IgD-negative memory B cell (primary cell): ENCODE data around the gene DMRTA2. TPM values are rescaled to one million over a fixed set of nuclear protein-coding genes. Genes with fewer than 3 reads are reported as not detected.

Experiments
- H3K27ac Mint-ChIP-seq, 3 donors: one replicate each; pipeline ENCODE4 v1.8.0; 2020 to 2022; ENCODE audit warnings: mild to moderate bottlenecking in 3 of 3, mixed read lengths in 3 of 3, moderate library complexity in 1 of 3
- H3K27me3 Mint-ChIP-seq: one replicate; pipeline ENCODE4 v1.8.0; 2021; ENCODE audit warnings: mixed read lengths
- H3K36me3 Mint-ChIP-seq: one replicate; pipeline ENCODE4 v1.8.0; 2020; ENCODE audit warnings: mild to moderate bottlenecking, mixed read lengths
- H3K4me1 Mint-ChIP-seq, 3 donors: one replicate each; pipeline ENCODE4 v1.8.0; 2020 to 2022; ENCODE audit warnings: mixed read lengths in 3 of 3, mild to moderate bottlenecking in 1 of 3
- H3K4me3 Mint-ChIP-seq, 4 donors: one replicate each; pipeline ENCODE4 v1.8.0; 2020 to 2022; ENCODE audit warnings: mild to moderate bottlenecking in 4 of 4, mixed read lengths in 4 of 4, moderate library complexity in 3 of 4
- H3K9me3 Mint-ChIP-seq, 3 donors: one replicate each; pipeline ENCODE4 v1.8.0; 2020 to 2021; ENCODE audit warnings: mixed read lengths in 3 of 3, mild to moderate bottlenecking in 1 of 3
- polyA plus RNA-seq: library from polyadenylated mRNA; unstranded; fragments of 300-500 nt; fragmentation: Illumina TruSeq; gene quantifications from one replicate; pipeline ENCODE4 v1.2.3, GENCODE V29; 2021

DMRTA2 gene
- polyA plus RNA-seq, 1 donor from 2014 or later: not detected

DNA sequence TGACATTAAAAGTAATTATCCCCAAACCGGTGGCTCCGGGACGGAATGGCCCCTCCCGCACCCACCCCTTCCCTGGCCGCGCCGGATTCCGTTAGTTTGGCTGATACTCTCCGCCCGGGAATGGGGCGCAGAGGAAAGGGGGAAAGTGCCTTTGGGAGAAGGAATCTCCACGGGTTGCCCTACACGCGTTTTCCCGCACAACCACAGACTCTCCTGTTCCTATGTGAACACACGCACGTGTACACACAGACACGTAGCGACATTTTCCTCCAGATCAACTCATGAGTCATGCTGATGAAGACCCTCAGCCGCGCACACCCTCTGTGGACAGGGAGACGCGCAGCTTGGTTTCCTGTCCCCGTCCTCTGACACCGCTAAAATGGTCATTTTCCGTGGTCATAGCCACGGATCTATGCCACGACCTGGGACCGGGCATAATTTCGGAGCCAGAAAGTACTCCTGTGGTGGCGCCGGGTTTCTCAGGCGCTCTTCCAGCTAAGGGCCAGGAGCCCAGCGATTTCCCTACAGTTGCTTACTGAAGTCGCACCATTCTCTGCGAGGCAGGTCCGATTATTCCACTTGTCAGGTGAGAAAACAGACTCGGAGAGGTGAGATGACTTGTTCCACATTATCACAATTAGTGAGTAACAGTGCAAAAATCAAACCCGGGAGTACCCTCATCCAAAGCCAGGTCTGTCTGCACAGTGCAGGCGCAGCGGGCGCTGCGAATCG, 4.0 kb upstream of the DMRTA2 start:
- Mint-ChIP-seq H3K4me1 (peaks cover 10 to 15% (median 14%) of the 10 kb centered on the region in 3 donors), H3K36me3 (no peaks in the 10 kb centered on the region), H3K4me3 (peak overlapping the region in 3 of 4 donors; percentile 57 to 81 (median 66)), H3K27me3 (peaks cover 81% of the 10 kb centered on the region), H3K9me3 (peaks cover 0 to 8% (median 2%) of the 10 kb centered on the region in 3 donors), H3K27ac (peak overlapping the region in 2 of 3 donors; percentile 87 to 95)

GRCh38 chr1:50426702-50427085, 3.5 kb upstream of the DMRTA2 start:
- H3K4me3 Mint-ChIP-seq: peak overlapping the region in 1 of 4 donors; percentile 8

GRCh38 chr1:50426108-50426700, 3.0 kb upstream of the DMRTA2 start:
- Mint-ChIP-seq H3K27ac (peak overlapping the region; percentile 43 to 93 (median 63)), H3K4me3 (peak overlapping the region; percentile 8 to 70 (median 42)), H3K9me3 (peaks cover 0 to 8% (median 2%) of the 10 kb centered on the region in 3 donors), H3K4me1 (peaks cover 10 to 22% (median 17%) of the 10 kb centered on the region in 3 donors), H3K27me3 (peaks cover 82% of the 10 kb centered on the region), H3K36me3 (no peaks in the 10 kb centered on the region)

More at GRCh38 chr1:50426702-50427085, 3.5 kb upstream of the DMRTA2 start:
- peaks cover 10 to 20% (median 17%) of the 10 kb centered on the region in 3 donors for H3K4me1 Mint-ChIP-seq
- H3K27me3 Mint-ChIP-seq: peaks cover 82% of the 10 kb centered on the region
- H3K36me3 Mint-ChIP-seq: no peaks in the 10 kb centered on the region
- peaks cover 0 to 8% (median 2%) of the 10 kb centered on the region in 3 donors for H3K9me3 Mint-ChIP-seq
- peak overlapping the region; percentile 43 to 95 (median 63) for H3K27ac Mint-ChIP-seq

DNA sequence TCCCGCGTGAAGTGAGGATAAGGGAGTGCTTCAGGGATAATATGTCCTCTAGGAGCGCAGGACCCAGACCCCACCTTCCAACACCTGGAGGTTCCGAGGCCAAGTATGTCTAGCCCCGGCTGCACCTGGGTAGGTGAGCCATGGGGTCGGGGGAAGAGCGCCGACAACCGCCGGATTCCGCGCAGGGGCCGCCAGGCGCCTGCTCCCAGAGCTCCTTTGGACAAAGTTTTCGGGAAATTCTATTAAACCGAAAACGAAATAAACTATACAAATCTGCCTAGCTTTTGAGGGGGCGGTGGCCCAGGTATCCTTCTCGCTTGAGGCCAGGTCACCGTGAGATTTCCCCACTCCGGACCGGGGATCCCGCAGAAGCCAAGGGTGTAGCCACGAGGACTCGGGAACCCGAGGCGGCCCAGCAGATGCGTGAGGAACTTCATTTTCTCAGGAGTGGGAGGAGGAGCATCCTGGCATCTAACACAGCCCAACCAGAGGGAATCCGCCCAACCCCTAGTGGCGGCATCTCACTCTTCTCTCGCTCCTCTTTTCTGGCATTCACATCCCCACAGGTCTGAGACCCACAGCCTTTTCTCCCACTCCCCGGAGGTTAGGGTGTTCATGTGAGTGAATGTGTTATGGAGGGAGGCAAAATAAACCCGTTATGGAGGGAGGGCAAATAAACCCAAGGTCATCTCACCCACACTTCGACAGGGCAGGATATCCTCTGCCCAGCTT, 2.3 kb upstream of the DMRTA2 start:
- Mint-ChIP-seq H3K4me1 (peaks cover 10 to 22% (median 19%) of the 10 kb centered on the region in 3 donors), H3K9me3 (peaks cover 0 to 8% (median 2%) of the 10 kb centered on the region in 3 donors), H3K27ac (peak overlapping the region; percentile 43 to 93 (median 63)), H3K4me3 (peak overlapping the region; percentile 21 to 89 (median 65)), H3K27me3 (peaks cover 77% of the 10 kb centered on the region), H3K36me3 (no peaks in the 10 kb centered on the region)

GRCh38 chr1:50424884-50425375, 1.7 kb upstream of the DMRTA2 start:
- H3K27ac Mint-ChIP-seq: peak overlapping the region in 2 of 3 donors; percentile 88 to 93
- H3K36me3 Mint-ChIP-seq: no peaks in the 10 kb centered on the region
- H3K4me1 Mint-ChIP-seq: peaks cover 14 to 25% (median 21%) of the 10 kb centered on the region in 3 donors

DNA sequence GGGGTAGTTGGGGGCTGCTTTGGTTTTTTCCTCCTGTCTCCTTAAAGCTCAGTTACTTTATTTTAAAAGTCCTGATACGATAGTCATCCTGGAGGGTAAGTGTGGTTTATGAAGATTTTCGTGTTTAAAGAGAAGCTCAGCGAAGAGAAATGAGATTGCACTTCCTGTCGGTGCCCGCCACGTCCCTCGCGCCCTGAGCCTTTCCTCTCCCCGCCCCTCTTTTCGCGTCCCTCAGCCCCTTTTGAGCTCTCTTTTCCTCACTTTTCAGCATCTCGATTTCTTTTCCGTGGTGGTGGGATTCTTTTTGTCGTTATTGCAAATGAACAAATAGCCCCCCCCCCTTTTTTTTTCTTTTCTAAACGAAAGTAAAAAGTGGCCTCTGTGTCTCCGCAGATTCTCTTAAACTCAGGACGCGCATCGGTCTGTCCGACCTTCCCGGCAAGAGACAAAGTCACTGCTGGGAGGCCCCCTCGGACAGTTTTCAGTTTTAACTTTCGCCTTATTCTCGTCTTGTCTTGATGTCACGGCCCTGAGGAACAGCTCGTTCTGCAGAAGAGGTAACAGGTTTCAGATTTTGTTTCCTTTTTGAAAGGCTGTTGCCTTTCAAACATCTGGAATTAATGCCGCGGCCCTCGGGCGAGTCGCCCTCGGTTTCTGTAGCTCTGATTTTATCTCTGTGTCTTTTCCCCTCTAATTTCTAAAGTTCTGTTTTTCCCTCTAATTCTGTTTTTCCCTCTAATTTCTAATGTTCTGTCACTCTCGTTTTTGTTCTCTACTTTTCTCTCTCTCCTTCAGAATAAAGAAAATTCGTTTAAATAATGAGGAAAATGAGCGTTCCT, 1.0 kb upstream of the DMRTA2 start:
- Mint-ChIP-seq H3K9me3 (peaks cover 0 to 15% (median 2%) of the 10 kb centered on the region in 3 donors), H3K27ac (peak overlapping the region; percentile 77 to 93 (median 88)), H3K4me3 (peak overlapping the region; percentile 83 to 92 (median 90)), H3K36me3 (no peaks in the 10 kb centered on the region), H3K27me3 (peaks cover 83% of the 10 kb centered on the region), H3K4me1 (peaks cover 17 to 29% (median 23%) of the 10 kb centered on the region in 3 donors)

More at GRCh38 chr1:50424884-50425375, 1.7 kb upstream of the DMRTA2 start:
- Mint-ChIP-seq H3K27me3 (peaks cover 78% of the 10 kb centered on the region), H3K9me3 (peaks cover 0 to 12% (median 2%) of the 10 kb centered on the region in 3 donors), H3K4me3 (peak overlapping the region; percentile 83 to 92 (median 90))

DNA sequence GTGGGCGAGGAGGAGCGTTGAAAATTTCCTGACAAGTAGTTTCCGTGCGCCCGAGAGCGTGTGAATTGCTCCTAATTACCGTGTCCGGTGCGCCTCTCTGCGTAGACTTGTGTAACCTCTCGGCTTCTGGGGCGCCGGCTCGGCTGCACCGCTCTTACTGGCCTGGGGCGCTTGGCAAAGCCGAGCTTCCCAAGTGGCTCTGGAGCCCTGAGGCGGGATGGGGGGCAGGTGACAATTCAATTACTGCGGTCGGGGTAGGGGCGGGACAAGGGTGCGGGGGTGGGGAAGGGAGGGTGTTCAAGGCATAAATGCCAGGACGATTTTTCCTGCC, 392 bp upstream of the DMRTA2 start:
- Mint-ChIP-seq H3K4me3 (peak overlapping the region; percentile 83 to 92 (median 90)), H3K9me3 (peaks cover 0 to 15% (median 2%) of the 10 kb centered on the region in 3 donors), H3K36me3 (no peaks in the 10 kb centered on the region), H3K4me1 (peaks cover 17 to 29% (median 23%) of the 10 kb centered on the region in 3 donors), H3K27me3 (peaks cover 79% of the 10 kb centered on the region), H3K27ac (peak overlapping the region; percentile 77 to 93 (median 88))

DNA sequence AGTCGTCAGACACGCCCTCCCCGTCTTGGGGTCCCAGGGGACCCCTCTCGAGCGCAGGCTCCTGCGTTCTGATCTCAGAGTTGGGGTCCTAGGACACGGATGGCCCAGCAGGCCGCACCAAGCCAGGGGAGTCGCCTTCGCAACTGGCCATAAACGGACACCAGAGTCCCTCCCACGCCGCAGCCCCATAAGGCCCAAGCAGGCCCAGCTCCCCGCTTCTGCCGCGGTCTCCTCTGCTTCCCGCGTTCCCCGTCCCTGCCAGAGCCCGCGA, 633 bp downstream of the DMRTA2 start:
- H3K27ac Mint-ChIP-seq: peak overlapping the region; percentile 0 to 93 (median 88)
- no peaks in the 10 kb centered on the region for H3K36me3 Mint-ChIP-seq
- H3K9me3 Mint-ChIP-seq: peaks cover 0 to 15% (median 2%) of the 10 kb centered on the region in 3 donors
- peaks cover 19 to 33% (median 24%) of the 10 kb centered on the region in 3 donors for H3K4me1 Mint-ChIP-seq
- peak overlapping the region in 3 of 4 donors; percentile 53 to 89 (median 65) for H3K4me3 Mint-ChIP-seq
- H3K27me3 Mint-ChIP-seq: peaks cover 80% of the 10 kb centered on the region

GRCh38 chr1:50421768-50422674, 1.2 kb downstream of the DMRTA2 start:
- Mint-ChIP-seq H3K27ac (peak overlapping the region; percentile 0 to 93 (median 88)), H3K27me3 (peaks cover 79% of the 10 kb centered on the region)

GRCh38 chr1:50421366-50421748, 1.9 kb downstream of the DMRTA2 start:
- H3K4me1 Mint-ChIP-seq: peaks cover 20 to 35% (median 29%) of the 10 kb centered on the region in 3 donors
- peaks cover 0 to 10% (median 0%) of the 10 kb centered on the region in 3 donors for H3K9me3 Mint-ChIP-seq
- peaks cover 80% of the 10 kb centered on the region for H3K27me3 Mint-ChIP-seq
- peak overlapping the region in 2 of 3 donors; percentile 88 to 93 for H3K27ac Mint-ChIP-seq
- H3K36me3 Mint-ChIP-seq: peaks cover 1% of the 10 kb centered on the region
- H3K4me3 Mint-ChIP-seq: peak overlapping the region in 2 of 4 donors; percentile 58 to 89

More at GRCh38 chr1:50421768-50422674, 1.2 kb downstream of the DMRTA2 start:
- Mint-ChIP-seq H3K4me3 (peak overlapping the region; percentile 38 to 89 (median 68)), H3K4me1 (peaks cover 20 to 35% (median 26%) of the 10 kb centered on the region in 3 donors), H3K36me3 (no peaks in the 10 kb centered on the region), H3K9me3 (peaks cover 0 to 11% (median 0%) of the 10 kb centered on the region in 3 donors)

GRCh38 chr1:50420689-50421365, 2.4 kb downstream of the DMRTA2 start:
- Mint-ChIP-seq H3K27me3 (peaks cover 80% of the 10 kb centered on the region), H3K4me1 (peaks cover 14 to 35% (median 27%) of the 10 kb centered on the region in 3 donors), H3K27ac (peak overlapping the region; percentile 82 to 95 (median 88)), H3K4me3 (peak overlapping the region in 2 of 4 donors; percentile 58 to 89), H3K36me3 (peaks cover 1% of the 10 kb centered on the region), H3K9me3 (peaks cover 0 to 7% (median 0%) of the 10 kb centered on the region in 3 donors)

GRCh38 chr1:50419907-50420677, 3.2 kb downstream of the DMRTA2 start:
- Mint-ChIP-seq H3K36me3 (peaks cover 1% of the 10 kb centered on the region), H3K4me3 (peak overlapping the region in 3 of 4 donors; percentile 58 to 89 (median 82)), H3K4me1 (peaks cover 14 to 35% (median 27%) of the 10 kb centered on the region in 3 donors), H3K27me3 (peaks cover 75% of the 10 kb centered on the region), H3K9me3 (peaks cover 0 to 7% (median 0%) of the 10 kb centered on the region in 3 donors), H3K27ac (peak overlapping the region; percentile 82 to 95 (median 88))
